H1 (cell line): ENCODE results near the gene UBXN4.

ENCODE experiments used
- PHF8 ChIP-seq: fragments of 200-600 bp; sonication (generic); conservative IDR thresholded peaks from 2 replicates; pipeline ENCODE4 v1.7.1; 2012; ENCODE audit warnings: low read depth, mild to moderate bottlenecking, inconsistent platforms, low read length, moderate library complexity
- POLR2A ChIP-seq, 2 experiments: IDR thresholded peaks; 1 replicate in 1 of 2; 2 replicates in 1 of 2; pipeline ENCODE4 v1.6.1; 2011; ENCODE audit warnings: low read depth in 2 of 2, low read length in 2 of 2, mild to moderate bottlenecking in 2 of 2; ENCODE audit errors: control extremely low read depth in 1 of 2
- SIRT6 ChIP-seq: IDR thresholded peaks from one replicate; pipeline ENCODE4 v1.7.1; 2012; ENCODE audit warnings: low read length, inconsistent platforms
- TAF1 ChIP-seq: IDR thresholded peaks from 2 replicates; pipeline ENCODE4 v1.6.1; 2011; ENCODE audit warnings: mild to moderate bottlenecking, low read depth, low read length

DNA sequence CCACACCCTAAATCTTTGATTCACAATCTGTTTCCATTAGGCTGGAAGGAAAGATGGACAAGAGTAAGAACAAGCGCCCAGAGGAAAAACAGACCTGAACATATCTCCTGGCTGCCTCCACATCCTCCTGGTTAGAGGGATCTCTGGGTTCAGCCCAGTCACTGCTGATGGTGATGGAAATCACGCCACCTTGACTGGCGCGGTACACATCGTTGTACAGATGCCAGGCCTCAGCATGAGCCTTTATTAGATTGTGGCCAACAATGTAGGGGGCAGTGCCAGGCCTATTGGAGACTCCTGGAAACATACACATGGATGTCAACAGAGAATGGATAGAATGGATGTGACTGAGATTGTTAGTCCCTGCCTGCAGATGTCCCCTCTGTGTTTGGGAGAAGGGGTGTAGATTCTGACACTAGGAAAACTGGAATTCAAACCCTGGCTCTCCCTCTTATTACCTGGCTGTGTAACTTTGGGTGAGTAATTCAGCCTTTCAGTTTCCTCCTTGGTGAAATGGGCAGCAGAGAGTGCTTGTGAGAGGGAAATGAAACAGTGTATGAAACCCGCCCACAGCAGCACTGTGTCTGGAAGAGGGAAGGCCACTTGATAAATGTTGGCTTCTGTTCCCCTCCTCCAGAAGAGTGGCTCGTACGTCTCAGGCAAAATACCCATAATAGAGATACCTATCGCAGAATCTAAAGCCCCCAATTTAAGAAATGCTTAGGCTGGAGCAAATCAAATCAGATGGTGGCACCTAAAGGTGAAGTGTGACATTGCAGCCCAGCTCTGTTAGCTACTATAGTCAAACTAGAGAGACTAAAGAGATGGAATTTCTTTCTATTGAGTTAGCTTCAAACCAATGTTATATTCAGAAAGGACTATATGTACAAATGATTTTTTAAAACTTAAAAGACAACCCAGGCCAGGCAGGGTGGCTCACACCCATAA lies 59.1 kb downstream of the UBXN4 start:
- TF ChIP-seq SIRT6 (no peak), PHF8 (no peak), POLR2A (IDR thresholded peaks at IDR 0.05; ENCODE audit: control extremely low read depth in 1 of 2, low read depth in 2 of 2, low read length in 2 of 2) (no peak), TAF1 (no peak)
